Esophagus muscularis mucosa (tissue), 4 donors: Measurements from ENCODE around the gene MAP4K1. TPM values are rescaled to one million over a fixed set of nuclear protein-coding genes. Genes with fewer than 3 reads are reported as not detected.

ENCODE experiments used
- DNase-seq: peaks from one replicate; pipeline ENCODE4 v3.0.0-alpha.2; 2017; ENCODE audit errors: extremely low spot score
- H3K27ac ChIP-seq, 4 donors: fragments of 200-600 bp; sonication (generic); replicated peaks in 1 of 4; 1 replicate in 3 of 4; 2 replicates in 1 of 4; pipeline ENCODE4 v1.5.1; 2016 to 2019; ENCODE audit warnings: mild to moderate bottlenecking in 1 of 4
- H3K27me3 ChIP-seq, 4 donors: fragments of 200-600 bp; sonication (generic); one replicate each; pipeline versions ENCODE4 v1.5.1 to v1.6.0; 2016 to 2019
- H3K36me3 ChIP-seq, 4 donors: fragments of 200-600 bp; sonication (generic); one replicate each; pipeline ENCODE4 v1.5.1; 2016 to 2019
- H3K4me1 ChIP-seq, 4 donors: fragments of 200-600 bp; sonication (generic); one replicate each; pipeline ENCODE4 v1.5.1; 2016 to 2019
- H3K4me3 ChIP-seq, 4 donors: fragments of 200-600 bp; sonication (generic); 1 replicate in 2 of 4; 2 replicates in 2 of 4; pipeline ENCODE4 v1.5.1; 2016 to 2019; ENCODE audit warnings: mild to moderate bottlenecking in 4 of 4, moderate library complexity in 1 of 4
- H3K9me3 ChIP-seq, 4 donors: fragments of 200-600 bp; sonication (generic); 1 replicate in 3 of 4; 2 replicates in 1 of 4; pipeline ENCODE4 v1.5.1; 2016 to 2019
- CTCF ChIP-seq, 3 experiments: fragments of 200-600 bp in 2 of 3; fragments of 450-650 bp in 1 of 3; sonication (generic) in 2 of 3; IDR thresholded peaks; one replicate each; pipeline ENCODE4 v1.5.1; 2017 to 2019; ENCODE audit warnings: antibody characterized with exemption in 3 of 3, mild to moderate bottlenecking in 2 of 3, moderate library complexity in 1 of 3
- EP300 ChIP-seq: sonication (generic); formaldehyde crosslinking; IDR thresholded peaks from one replicate; pipeline ENCODE4 v1.6.1; 2017; ENCODE audit warnings: antibody characterized with exemption
- POLR2A ChIP-seq: fragments of 450-650 bp; IDR thresholded peaks from one replicate; pipeline ENCODE4 v1.6.1; 2017; ENCODE audit warnings: antibody characterized with exemption, moderate library complexity, mild to moderate bottlenecking, low read depth
- POLR2AphosphoS5 ChIP-seq, 2 donors: sonication (generic); formaldehyde crosslinking; IDR thresholded peaks; one replicate each; pipeline ENCODE4 v1.6.1; 2017; ENCODE audit warnings: antibody characterized with exemption in 2 of 2
- WGBS: methylation state at CpG from one replicate; pipeline ENCODE4 v1.1.5; 2018; 5-methylcytosine and 5-hydroxymethylcytosine counted together
- intact Hi-C: fragments of 100-400 bp; cut with DNase I; formaldehyde crosslinking; loops from one replicate; pipeline ENCODE4 v1.15.1; 2023
- total RNA-seq, 4 donors: library from RNA; depleted of rRNA; stranded (reverse); fragments of >200 nt; gene quantifications; one replicate each; pipeline versions ENCODE4 v1.1.0 to v1.2.1, GENCODE V29; 2016

MAP4K1 gene
- total RNA-seq, 4 donors from 2014 or later = 1.2 to 4.5 (median 3.1) TPM

GRCh38 chr19:38624822-38625221 is 7.1 kb upstream of the MAP4K1 start:
- Histone ChIP-seq H3K27me3 (no peaks in the 10 kb centered on the region), H3K4me3 (no peak overlapping the region), H3K4me1 (peaks cover 7 to 13% (median 8%) of the 10 kb centered on the region in 4 donors), H3K27ac (no peak overlapping the region), H3K9me3 (no peaks in the 10 kb centered on the region), H3K36me3 (peaks cover 90 to 98% (median 96%) of the 10 kb centered on the region in 4 donors)
- WGBS = 83% methylated on average over 3 of the region's 3 CpGs
- TF ChIP-seq EP300 (no peak), POLR2A (no peak), CTCF (IDR thresholded peaks at IDR 0.05) (no peak), POLR2AphosphoS5 (IDR thresholded peaks at IDR 0.05) (no peak)
- DNase-seq = no peak
- intact Hi-C loops = loop anchor here (10.0 kb wide), 1 partner anchor 310 kb away; the partner anchor contains the start of genes MRPS12 and SARS2

GRCh38 chr19:38619361-38620174 is 1.8 kb upstream of the MAP4K1 start:
- Histone ChIP-seq H3K4me3 (peak overlapping the region; percentile 71 to 91 (median 82)), H3K27ac (peak overlapping the region; percentile 87 to 92 (median 87)), H3K36me3 (peaks cover 40 to 45% (median 43%) of the 10 kb centered on the region in 4 donors), H3K4me1 (peaks cover 21 to 31% (median 23%) of the 10 kb centered on the region in 4 donors), H3K9me3 (no peaks in the 10 kb centered on the region), H3K27me3 (no peaks in the 10 kb centered on the region)
- intact Hi-C loops = loop anchor here (5.0 to 10.0 kb wide), 2 partner anchors 217 to 315 kb away; partner anchors contain the start of genes FAM98C, MRPS12 and SARS2
- WGBS = 20% methylated on average over 19 of the region's 21 CpGs
- TF ChIP-seq POLR2A (no peak), EP300 (no peak), POLR2AphosphoS5 (IDR thresholded peaks at IDR 0.05) (no peak), CTCF (IDR thresholded peaks at IDR 0.05) (no peak)
- DNase-seq = no peak

GRCh38 chr19:38618590-38619360 is 1.0 kb upstream of the MAP4K1 start, which contains the start of gene EIF3K:
EIF3K (plus strand) TSS chr19:38619188; CDS start chr19:38619269, 81 bp downstream.
- WGBS = 0% methylated on average over 25 of the region's 64 CpGs
- peak within 1 kb of the TSS; percentile 87 to 92 (median 87) for H3K27ac ChIP-seq
- H3K9me3 ChIP-seq = no peaks in the 10 kb centered on the region
- intact Hi-C loops = loop anchor here (5.0 kb wide), 1 partner anchor 216 kb away; the partner anchor contains the start of gene FAM98C
- peaks cover 21 to 31% (median 23%) of the 10 kb centered on the region in 4 donors for H3K4me1 ChIP-seq
- peak; percentile 99 for DNase-seq
- no peaks in the 10 kb centered on the region for H3K27me3 ChIP-seq
- H3K36me3 ChIP-seq = peaks cover 32 to 37% (median 35%) of the 10 kb centered on the region in 4 donors
- peak within 1 kb of the TSS; percentile 71 to 91 (median 82) for H3K4me3 ChIP-seq
- TF ChIP-seq POLR2A (peak; percentile 68), CTCF (IDR thresholded peaks at IDR 0.05) (peak in 2 of 3 experiments; percentile 11 to 40), POLR2AphosphoS5 (IDR thresholded peaks at IDR 0.05) (peak; percentile 98 to 99), EP300 (no peak)

- no peaks in the 10 kb centered on the region for H3K27me3 ChIP-seq
- intact Hi-C loops = loop anchor here (5.0 kb wide), 1 partner anchor 215 kb away; the partner anchor contains the start of gene FAM98C
- no peak for DNase-seq
- H3K27ac ChIP-seq = peak overlapping the region in 1 of 4 donors; percentile 87
- peaks cover 21 to 31% (median 23%) of the 10 kb centered on the region in 4 donors for H3K4me1 ChIP-seq
- peak overlapping the region; percentile 71 to 91 (median 82) for H3K4me3 ChIP-seq
- WGBS = 71% methylated on average over 9 of the region's 9 CpGs
- no peaks in the 10 kb centered on the region for H3K9me3 ChIP-seq
- no peak for TF ChIP-seq EP300
- no peak for TF ChIP-seq POLR2AphosphoS5 (IDR thresholded peaks at IDR 0.05)
- TF ChIP-seq CTCF (IDR thresholded peaks at IDR 0.05) = no peak
- TF ChIP-seq POLR2A = no peak
- peaks cover 21 to 24% (median 22%) of the 10 kb centered on the region in 4 donors for H3K36me3 ChIP-seq
These were observed 430 bp downstream of the MAP4K1 start for GRCh38 chr19:38617283-38617763.
